ENCODE data around the gene BNC1. TPM values are rescaled to one million over a fixed set of nuclear protein-coding genes. Genes with fewer than 3 reads are reported as not detected.

The BNC1 gene
- total and polyA plus RNA-seq, 10 of the 15 experiments (the other 5 are each of a cell fraction or from before 2014, with no cell fraction given), result 0.01 TPM; not detected in 9

- in situ Hi-C loops (cut with MboI), result no loop called here
- no peak for FAIRE-seq
- H2AFZ ChIP-seq (ENCODE audit: control insufficient read depth, low read depth, low read length), result no peak overlapping the region
- H3K4me1 ChIP-seq (ENCODE audit: control insufficient read depth, insufficient read depth, low read length), result no peaks in the 10 kb centered on the region
- no peaks in the 10 kb centered on the region for H4K20me1 ChIP-seq (ENCODE audit: control insufficient read depth, insufficient read depth)
- H3K27me3 ChIP-seq (replicated peaks in 1 of 2; ENCODE audit: control insufficient read depth in 2 of 2, insufficient read depth in 2 of 2, low read length in 1 of 2), result no peaks in the 10 kb centered on the region
- no TSS peak for BruUV-seq (replicated peaks)
- no peak overlapping the region for H3K27ac ChIP-seq (ENCODE audit: control insufficient read depth, insufficient read depth)
- no peaks in the 10 kb centered on the region for H3K36me3 ChIP-seq (ENCODE audit: control insufficient read depth in 2 of 2, insufficient read depth in 2 of 2, low read length in 1 of 2)
- TF ChIP-seq ZNF274 (IDR thresholded peaks at IDR 0.05; ENCODE audit: insufficient read depth, insufficient read length) (no peak), MTA3 (IDR thresholded peaks at IDR 0.05; ENCODE audit: borderline replicate concordance, low read length) (no peak), FOXK2 (IDR thresholded peaks at IDR 0.05) (no peak), BRCA1 (IDR thresholded peaks at IDR 0.05; ENCODE audit: low read depth, low read length) (no peak), SUZ12 (IDR thresholded peaks at IDR 0.05; ENCODE audit: unreplicated experiment) (no peak), IRF5 (IDR thresholded peaks at IDR 0.05; ENCODE audit: borderline replicate concordance) (no peak), ZBTB4 (CRISPR knock-in tag; IDR thresholded peaks at IDR 0.05) (no peak), TBL1XR1 (IDR thresholded peaks at IDR 0.05; ENCODE audit: low read depth, low read length) (no peak), ZNF207 (IDR thresholded peaks at IDR 0.05; ENCODE audit: borderline replicate concordance) (no peak), BMI1 (IDR thresholded peaks at IDR 0.05; ENCODE audit: borderline replicate concordance) (no peak)
- POLR2A ChIA-PET, result no interaction called here
- no peaks in the 10 kb centered on the region for H3K9me3 ChIP-seq (replicated peaks; ENCODE audit: control insufficient read depth, insufficient read depth, low read length)
- no peak for DNase-seq (ENCODE audit: low read depth, low spot score)
- no peak for ATAC-seq
- RAD21 ChIA-PET (ENCODE audit: unreplicated experiment), result no interaction called here
- WGBS (ENCODE audit: insufficient coverage, insufficient replicate concordance, low lambda C conversion rate, missing lambda C conversion rate), result 0% methylated on average over 4 of the region's 4 CpGs
- no peaks in the 10 kb centered on the region for H3K79me2 ChIP-seq (ENCODE audit: control insufficient read depth, insufficient read depth, low read length)
- H3K9ac ChIP-seq (ENCODE audit: control insufficient read depth, insufficient read depth, low read length), result no peak overlapping the region
- intact Hi-C loops (cut with micrococcal nuclease; ENCODE audit: unreplicated experiment), result no loop called here
- CTCF ChIA-PET, result no interaction called here
- H3K4me2 ChIP-seq (ENCODE audit: control insufficient read depth, insufficient read depth), result no peak overlapping the region
- SMC1A ChIA-PET (ENCODE audit: uncharacterized antibody, unreplicated experiment), result no interaction called here
- H3K4me3 ChIP-seq, result no peak overlapping the region
Measured at GRCh38 chr15:83320404-83320803, 35.9 kb upstream of the BNC1 start.

All from GM12878 (cell line).